ENCODE data around the gene IRF2BPL. TPM values are rescaled to one million over a fixed set of nuclear protein-coding genes. Genes with fewer than 3 reads are reported as not detected.
A peak's percentile ranks its signal among the peaks of the same experiment; 100 is the strongest.

IRF2BPL gene
- polyA plus RNA-seq, 4 donors, result 2.0 to 15.9 (median 8.8) TPM

- Histone ChIP-seq H3K4me1 (ENCODE audit: control insufficient read depth in 3 of 3, insufficient read depth in 2 of 3, low read depth in 1 of 3, low read length in 2 of 3) (no peaks in the 10 kb centered on the region), H3K4me3 (ENCODE audit: low read depth in 1 of 3, low read length in 3 of 3) (no peak overlapping the region), H3K27me3 (ENCODE audit: control insufficient read depth in 3 of 3, insufficient read depth in 3 of 3, low read length in 3 of 3) (no peaks in the 10 kb centered on the region), H3K36me3 (ENCODE audit: control insufficient read depth in 3 of 3, insufficient read depth in 2 of 3, low read depth in 1 of 3, low read length in 3 of 3) (no peaks in the 10 kb centered on the region), H3K9me3 (ENCODE audit: control insufficient read depth in 2 of 2, insufficient read depth in 1 of 2, low read depth in 1 of 2, low read length in 1 of 2) (peaks cover 0 to 8% of the 10 kb centered on the region in 2 donors), H3K27ac (ENCODE audit: low read depth in 1 of 3, low read length in 2 of 3) (no peak overlapping the region)
- FAIRE-seq (no peak), DNase-seq (no peak)
- 75 to 86% (median 80%) methylated on average over 4 of the region's 4 CpGs for WGBS, 3 donors
Measured at GRCh38 chr14:76984297-76984696, 44.2 kb downstream of the IRF2BPL start.

DNA sequence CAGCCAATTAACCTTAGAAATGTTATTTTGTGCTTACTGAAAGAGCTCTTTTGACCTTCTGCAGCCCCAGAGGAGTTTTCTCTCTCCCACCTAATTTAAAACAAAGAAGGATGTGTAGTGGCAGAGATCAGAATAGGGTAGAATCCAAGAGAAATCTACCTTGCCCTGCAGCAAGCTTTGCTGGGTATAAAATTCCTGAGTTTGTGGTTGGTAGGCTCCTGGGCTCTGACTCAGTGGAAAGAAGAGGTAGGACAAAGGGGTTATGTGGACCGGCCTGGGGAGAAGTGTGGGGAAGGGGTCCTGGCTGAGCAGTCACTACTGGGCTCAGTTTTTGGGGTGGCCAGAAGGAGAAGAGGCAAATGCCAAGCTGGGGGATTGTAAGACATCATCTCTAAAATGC, 46.8 kb downstream of the IRF2BPL start:
- Histone ChIP-seq H3K9me3 (ENCODE audit: control insufficient read depth in 2 of 2, insufficient read depth in 1 of 2, low read depth in 1 of 2, low read length in 1 of 2) (peaks cover 0 to 8% of the 10 kb centered on the region in 2 donors), H3K27ac (ENCODE audit: low read depth in 1 of 3, low read length in 2 of 3) (no peak overlapping the region), H3K4me1 (ENCODE audit: control insufficient read depth in 3 of 3, insufficient read depth in 2 of 3, low read depth in 1 of 3, low read length in 2 of 3) (no peaks in the 10 kb centered on the region), H3K36me3 (ENCODE audit: control insufficient read depth in 3 of 3, insufficient read depth in 2 of 3, low read depth in 1 of 3, low read length in 3 of 3) (no peaks in the 10 kb centered on the region), H3K27me3 (ENCODE audit: control insufficient read depth in 3 of 3, insufficient read depth in 3 of 3, low read length in 3 of 3) (no peaks in the 10 kb centered on the region), H3K4me3 (ENCODE audit: low read depth in 1 of 3, low read length in 3 of 3) (no peak overlapping the region)
- no peak for FAIRE-seq
- DNase-seq, result no peak
- 98 to 100% (median 100%) methylated on average over 1 of the region's 1 CpG for WGBS, 3 donors

- DNase-seq (peak in 1 of 2 donors; percentile 52), FAIRE-seq (no peak)
- peaks cover 0 to 8% of the 10 kb centered on the region in 2 donors for H3K9me3 ChIP-seq (ENCODE audit: control insufficient read depth in 2 of 2, insufficient read depth in 1 of 2, low read depth in 1 of 2, low read length in 1 of 2)
- no peaks in the 10 kb centered on the region for H3K4me1 ChIP-seq (ENCODE audit: control insufficient read depth in 3 of 3, insufficient read depth in 2 of 3, low read depth in 1 of 3, low read length in 2 of 3)
- H3K27ac ChIP-seq (ENCODE audit: low read depth in 1 of 3, low read length in 2 of 3), result peak overlapping the region in 1 of 3 donors; percentile 68
- no peak overlapping the region for H3K4me3 ChIP-seq (ENCODE audit: low read depth in 1 of 3, low read length in 3 of 3)
- no peaks in the 10 kb centered on the region for H3K27me3 ChIP-seq (ENCODE audit: control insufficient read depth in 3 of 3, insufficient read depth in 3 of 3, low read length in 3 of 3)
- 51 to 69% (median 66%) methylated on average over 13 to 15 of the region's 15 CpGs for WGBS, 3 donors
- no peaks in the 10 kb centered on the region for H3K36me3 ChIP-seq (ENCODE audit: control insufficient read depth in 3 of 3, insufficient read depth in 2 of 3, low read depth in 1 of 3, low read length in 3 of 3)
Measured at GRCh38 chr14:76977793-76978720, 50.5 kb downstream of the IRF2BPL start.

DNA sequence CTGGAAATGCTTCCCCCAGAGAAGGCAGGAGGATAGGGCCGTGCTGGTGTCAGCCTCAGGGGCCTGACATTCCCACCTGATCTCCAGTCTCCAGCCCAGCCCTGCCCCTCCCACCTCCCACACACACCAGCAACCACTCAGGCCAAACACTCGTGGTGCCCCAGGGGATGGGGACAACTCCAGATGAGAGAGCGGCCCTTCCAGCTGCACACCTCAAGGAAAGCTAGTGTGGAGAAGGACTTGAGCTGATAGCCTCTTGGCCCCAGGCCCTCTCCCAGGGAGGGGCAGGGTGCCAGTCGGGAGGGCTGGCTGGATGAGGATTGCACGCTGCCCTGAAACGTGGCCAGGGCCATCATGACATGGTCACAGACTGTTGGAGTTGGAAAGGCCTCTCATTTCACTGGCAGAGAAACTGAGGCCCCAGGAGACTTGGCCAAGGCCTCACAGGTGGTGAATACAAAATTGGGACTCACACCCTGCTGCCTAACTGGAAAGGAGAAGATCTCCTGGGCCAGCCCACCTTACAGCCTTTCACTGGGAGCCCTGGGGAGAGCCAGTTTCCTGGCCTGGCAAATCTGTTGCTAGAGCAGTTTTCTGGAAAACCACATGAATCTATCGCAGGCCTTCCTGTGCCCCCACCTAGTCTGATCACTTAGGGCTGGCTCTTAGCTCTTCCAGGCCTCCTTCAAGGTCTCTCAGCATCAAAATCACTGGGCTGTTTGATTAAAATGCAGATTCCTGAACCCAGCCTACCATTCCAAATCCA, 52.1 kb downstream of the IRF2BPL start:
- FAIRE-seq (no peak), DNase-seq (no peak)
- 69 to 78% (median 75%) methylated on average over 7 of the region's 7 CpGs for WGBS, 3 donors
- Histone ChIP-seq H3K27me3 (ENCODE audit: control insufficient read depth in 3 of 3, insufficient read depth in 3 of 3, low read length in 3 of 3) (no peaks in the 10 kb centered on the region), H3K9me3 (ENCODE audit: control insufficient read depth in 2 of 2, insufficient read depth in 1 of 2, low read depth in 1 of 2, low read length in 1 of 2) (peaks cover 0 to under 1% of the 10 kb centered on the region in 2 donors), H3K27ac (ENCODE audit: low read depth in 1 of 3, low read length in 2 of 3) (no peak overlapping the region), H3K4me3 (ENCODE audit: low read depth in 1 of 3, low read length in 3 of 3) (no peak overlapping the region), H3K4me1 (ENCODE audit: control insufficient read depth in 3 of 3, insufficient read depth in 2 of 3, low read depth in 1 of 3, low read length in 2 of 3) (peaks cover 0 to 2% (median 0%) of the 10 kb centered on the region in 3 donors), H3K36me3 (ENCODE audit: control insufficient read depth in 3 of 3, insufficient read depth in 2 of 3, low read depth in 1 of 3, low read length in 3 of 3) (no peaks in the 10 kb centered on the region)

DNA sequence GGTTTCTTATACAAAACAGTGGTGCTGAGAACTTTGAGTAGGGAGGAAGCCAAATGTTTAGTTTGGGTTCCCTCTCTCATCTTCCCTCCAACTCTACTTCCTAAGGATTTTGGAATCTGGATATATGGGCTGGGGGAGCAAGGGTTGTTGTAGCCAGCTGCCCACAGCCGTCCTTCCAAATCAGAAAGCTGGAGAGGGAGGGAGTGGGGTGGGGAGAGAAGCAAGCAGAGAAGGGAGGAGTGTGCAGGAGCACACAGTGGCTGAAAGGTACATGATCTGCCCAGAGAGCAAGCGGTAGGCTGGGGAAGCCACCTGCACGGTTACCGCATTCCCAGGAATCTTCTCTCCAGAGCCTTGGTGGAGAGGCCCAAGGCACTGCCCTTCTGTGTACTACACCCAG, 52.7 kb downstream of the IRF2BPL start:
- DNase-seq (no peak), FAIRE-seq (no peak)
- 83 to 85% (median 84%) methylated on average over 4 of the region's 4 CpGs for WGBS, 3 donors
- Histone ChIP-seq H3K4me3 (ENCODE audit: low read depth in 1 of 3, low read length in 3 of 3) (no peak overlapping the region), H3K36me3 (ENCODE audit: control insufficient read depth in 3 of 3, insufficient read depth in 2 of 3, low read depth in 1 of 3, low read length in 3 of 3) (no peaks in the 10 kb centered on the region), H3K9me3 (ENCODE audit: control insufficient read depth in 2 of 2, insufficient read depth in 1 of 2, low read depth in 1 of 2, low read length in 1 of 2) (no peaks in the 10 kb centered on the region), H3K4me1 (ENCODE audit: control insufficient read depth in 3 of 3, insufficient read depth in 2 of 3, low read depth in 1 of 3, low read length in 2 of 3) (peaks cover 0 to 6% (median 2%) of the 10 kb centered on the region in 3 donors), H3K27me3 (ENCODE audit: control insufficient read depth in 3 of 3, insufficient read depth in 3 of 3, low read length in 3 of 3) (no peaks in the 10 kb centered on the region), H3K27ac (ENCODE audit: low read depth in 1 of 3, low read length in 2 of 3) (no peak overlapping the region)

GRCh38 chr14:76975051-76975450, 53.5 kb downstream of the IRF2BPL start:
- no peak for FAIRE-seq
- Histone ChIP-seq H3K27ac (ENCODE audit: low read depth in 1 of 3, low read length in 2 of 3) (no peak overlapping the region), H3K4me1 (ENCODE audit: control insufficient read depth in 3 of 3, insufficient read depth in 2 of 3, low read depth in 1 of 3, low read length in 2 of 3) (peaks cover 0 to 6% (median 2%) of the 10 kb centered on the region in 3 donors), H3K9me3 (ENCODE audit: control insufficient read depth in 2 of 2, insufficient read depth in 1 of 2, low read depth in 1 of 2, low read length in 1 of 2) (no peaks in the 10 kb centered on the region), H3K4me3 (ENCODE audit: low read depth in 1 of 3, low read length in 3 of 3) (no peak overlapping the region), H3K27me3 (ENCODE audit: control insufficient read depth in 3 of 3, insufficient read depth in 3 of 3, low read length in 3 of 3) (no peaks in the 10 kb centered on the region), H3K36me3 (ENCODE audit: control insufficient read depth in 3 of 3, insufficient read depth in 2 of 3, low read depth in 1 of 3, low read length in 3 of 3) (no peaks in the 10 kb centered on the region)
- WGBS, 3 donors, result 79 to 88% (median 85%) methylated on average over 7 to 8 of the region's 8 CpGs
- no peak for DNase-seq

Other genes with a start within 250 kb of the IRF2BPL start
- 10 to 100 TPM in 1 of 4 donors, 1 to 10 TPM in 3; 1.6 to 25.7 (median 5.7) TPM for gene ANGEL1, start 215.8 kb downstream of the IRF2BPL start, polyA plus RNA-seq
- not detected for gene LRRC74A, start 202.3 kb downstream of the IRF2BPL start, polyA plus RNA-seq
- gene CIPC, start 69.5 kb upstream of the IRF2BPL start, polyA plus RNA-seq, result 10 to 100 TPM in 1 of 4 donors, 1 to 10 TPM in 3; 7.6 to 26.9 (median 8.8) TPM
- under 1 TPM in 2 of 4 donors, not detected in 2; 0.12 to 0.33 TPM for gene ZDHHC22, start 113.1 kb upstream of the IRF2BPL start, polyA plus RNA-seq
- 1 to 10 TPM in 2 of 4 donors, under 1 TPM in 1, not detected in 1; 0.27 to 9.4 (median 2.0) TPM for gene TMEM63C, start 153.1 kb upstream of the IRF2BPL start, polyA plus RNA-seq
- under 1 TPM in 2 of 4 donors, not detected in 2; 0.09 to 0.81 TPM for gene NGB, start 242.5 kb upstream of the IRF2BPL start, polyA plus RNA-seq

Measured in small intestine (tissue), 7 donors.